Measurements from ENCODE around the gene MPZL2.

Gene MPZL2

DNA sequence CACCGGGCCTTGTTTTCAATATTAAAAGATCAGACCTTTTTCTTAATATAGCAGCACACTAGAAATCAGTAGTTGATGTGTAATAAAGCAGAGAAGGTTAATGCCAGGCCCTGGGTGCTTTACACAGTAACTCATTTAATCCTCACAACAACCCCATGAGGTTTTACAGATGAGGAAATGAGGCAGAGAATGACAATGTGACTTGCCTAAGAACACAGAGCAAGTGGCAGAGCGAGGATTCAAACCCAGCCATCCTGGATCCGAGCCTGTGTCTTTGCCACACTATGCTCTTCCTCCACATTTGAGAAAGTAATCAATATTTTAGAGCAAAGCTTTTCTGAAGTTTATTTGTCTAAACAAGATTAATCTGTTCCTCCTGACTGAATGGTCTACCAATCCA is 46.5 kb downstream of the MPZL2 start:
- no peak for DNase-seq

DNA sequence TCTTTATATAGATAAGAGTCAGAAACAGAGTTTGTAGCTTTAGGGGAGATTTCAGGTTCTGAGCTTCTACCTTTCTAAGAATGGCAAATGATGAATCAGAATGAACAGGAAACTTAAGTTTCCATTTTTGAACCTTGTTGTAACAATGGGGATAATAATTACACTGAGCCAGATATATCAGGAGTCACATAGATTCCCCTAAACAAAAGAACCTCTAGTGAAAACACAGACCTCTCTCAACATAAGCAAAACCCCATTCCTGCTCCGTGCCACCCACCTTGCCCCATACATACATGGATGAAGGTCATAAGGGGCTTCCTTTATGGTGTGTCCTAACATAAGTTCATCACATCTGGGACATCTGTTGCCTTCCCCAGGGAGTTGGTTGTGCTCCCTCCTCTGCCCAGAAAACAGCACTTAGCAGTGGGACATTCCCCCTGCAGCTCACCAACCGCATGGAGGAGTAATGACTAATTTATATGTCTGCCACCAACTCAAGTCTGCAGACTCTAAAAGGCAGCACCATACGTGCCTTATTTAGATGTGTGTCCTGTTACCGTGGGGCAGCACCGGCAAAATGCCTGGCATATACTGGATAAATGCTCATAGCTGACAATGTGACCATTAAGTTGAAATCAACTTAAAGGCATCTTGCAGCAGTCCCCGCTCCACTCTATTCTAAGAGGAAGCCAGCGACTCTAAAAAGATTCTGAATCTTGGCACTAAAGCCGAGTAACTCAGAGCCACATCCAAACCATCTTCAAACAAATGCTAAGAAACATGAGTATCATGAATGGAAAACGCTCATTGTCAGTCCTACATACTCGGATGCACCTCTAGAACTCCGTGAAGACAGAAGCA is 47.2 kb downstream of the MPZL2 start:
- no peak for DNase-seq

DNA sequence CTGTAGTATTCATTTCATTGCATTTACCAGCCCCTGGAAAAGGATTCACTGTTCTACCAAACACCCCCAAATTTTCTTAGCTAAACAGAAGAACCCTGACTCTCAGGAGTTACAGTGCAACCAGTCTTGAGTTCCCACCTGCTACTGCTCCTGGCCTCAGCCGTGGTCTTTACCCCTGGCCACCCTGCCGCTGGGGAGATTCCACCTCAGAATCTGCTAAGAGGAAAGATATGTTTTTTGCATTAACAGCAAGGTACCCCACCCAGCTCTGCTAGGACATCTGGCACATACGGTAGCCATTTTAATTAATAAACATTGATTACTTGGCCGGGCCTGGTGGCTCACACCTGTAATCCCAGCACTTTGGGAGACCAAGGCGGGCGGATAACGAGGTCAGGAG is 48.3 kb downstream of the MPZL2 start:
- DNase-seq = no peak

DNA sequence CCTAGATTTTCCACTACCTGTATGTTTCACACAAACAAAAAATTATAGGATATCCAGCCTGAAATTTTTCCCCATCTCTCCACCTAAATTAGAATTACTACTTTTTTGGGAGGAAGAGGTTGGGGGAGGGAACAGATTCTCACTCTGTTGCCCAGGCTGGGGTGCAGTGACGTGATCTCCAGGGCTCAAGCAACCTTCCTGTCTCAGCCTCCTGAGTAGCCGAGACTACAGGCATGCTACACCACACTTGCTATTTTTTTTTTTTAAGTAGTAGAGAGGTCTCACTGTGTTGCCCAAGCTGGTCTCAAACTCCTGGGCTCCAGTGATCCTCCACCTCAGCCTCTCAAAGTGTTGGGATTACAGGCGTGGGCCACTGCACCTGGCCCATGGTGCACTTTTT is 48.8 kb downstream of the MPZL2 start:
- no peak for DNase-seq

DNA sequence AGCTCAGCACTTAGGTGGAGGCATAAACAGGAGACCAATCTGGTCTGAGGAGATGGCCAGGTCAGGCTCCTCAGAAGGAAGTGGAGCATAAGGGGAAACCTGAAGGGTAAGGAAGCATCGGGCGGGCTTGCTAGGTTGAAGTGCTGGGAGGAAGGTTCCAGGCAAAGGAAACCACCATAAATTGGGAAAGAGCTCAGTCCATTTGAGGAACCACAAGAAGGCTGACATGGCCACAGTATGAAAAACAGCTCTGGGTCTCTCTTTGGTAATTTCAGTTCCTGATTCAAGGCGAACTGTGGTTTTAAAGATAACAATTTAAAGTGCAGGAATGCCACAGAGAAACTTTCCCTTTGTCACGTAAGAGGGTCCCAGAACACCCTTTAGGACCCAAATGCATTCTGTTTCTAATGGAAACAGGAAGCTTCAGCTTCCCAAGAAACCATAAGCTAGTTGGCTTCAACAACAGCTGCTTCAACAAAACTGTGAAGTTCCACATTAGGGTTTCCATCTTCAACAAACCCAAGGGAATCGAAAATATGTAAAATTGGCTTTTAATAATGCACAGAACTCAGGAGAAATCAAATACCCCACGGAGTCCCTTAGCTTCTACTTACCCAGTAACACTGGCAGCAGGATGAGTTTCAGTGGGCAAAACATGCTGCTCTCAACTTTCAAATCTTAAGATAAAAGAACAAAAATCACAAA is 49.7 kb downstream of the MPZL2 start:
- DNase-seq = no peak

DNA sequence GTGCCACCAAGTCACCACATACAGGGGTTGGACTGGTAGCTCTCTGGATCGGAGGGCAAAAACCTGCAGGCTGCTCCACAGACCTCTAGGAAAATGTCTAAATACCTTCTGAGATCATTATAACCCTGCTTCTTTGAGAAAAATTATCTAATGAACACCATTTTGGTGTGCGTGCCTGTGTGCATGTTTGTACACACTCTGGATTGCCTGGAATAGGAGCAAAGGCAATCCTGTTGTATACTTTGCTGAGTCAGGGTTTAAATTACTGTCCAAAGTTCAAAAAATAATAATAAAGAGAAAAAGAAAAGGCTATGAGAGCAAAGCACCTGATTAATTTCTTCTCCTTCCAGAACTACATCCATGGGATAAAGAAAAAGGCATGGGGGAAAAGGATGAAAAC is 50.3 kb downstream of the MPZL2 start:
- no peak for DNase-seq

DNA sequence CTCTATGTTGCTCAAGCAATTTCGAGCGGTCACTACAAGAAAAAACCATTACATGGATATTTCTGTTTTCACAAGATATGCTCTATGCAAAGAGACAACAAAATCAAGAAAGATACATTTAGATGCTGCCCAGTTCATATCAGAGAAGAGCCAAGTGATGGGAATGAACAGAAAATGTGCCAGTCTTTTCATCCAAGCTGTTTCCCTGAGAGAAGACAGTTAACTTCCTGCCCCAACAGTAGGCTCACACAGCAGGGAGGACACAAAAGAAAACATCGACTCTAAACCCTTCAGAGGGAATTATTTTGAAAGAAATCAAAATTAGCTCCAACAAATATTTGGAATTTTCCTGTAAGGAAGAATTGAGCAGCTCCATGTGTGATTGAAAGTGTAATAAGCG is 50.9 kb downstream of the MPZL2 start:
- DNase-seq = no peak

DNA sequence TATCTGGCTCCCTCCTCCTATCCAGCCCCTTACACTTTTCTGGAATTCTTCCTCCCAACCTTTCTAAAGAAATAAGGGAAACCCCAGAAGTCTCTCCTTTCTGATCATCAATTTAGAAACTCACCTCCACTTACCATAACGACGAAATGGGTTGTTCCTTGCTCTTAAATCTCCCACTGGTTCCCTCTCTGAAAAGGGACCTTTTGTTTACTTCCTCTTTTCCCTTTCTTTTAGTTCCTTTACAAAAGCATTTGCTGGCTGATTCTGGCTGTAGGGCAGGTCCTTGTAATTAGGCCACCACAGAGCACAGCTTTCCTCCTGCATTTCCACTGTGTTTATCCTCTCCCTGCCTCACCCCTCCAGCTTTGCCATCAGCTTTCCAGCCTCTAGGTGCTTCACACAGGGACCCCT is 51.3 kb downstream of the MPZL2 start:
- DNase-seq = no peak

DNA sequence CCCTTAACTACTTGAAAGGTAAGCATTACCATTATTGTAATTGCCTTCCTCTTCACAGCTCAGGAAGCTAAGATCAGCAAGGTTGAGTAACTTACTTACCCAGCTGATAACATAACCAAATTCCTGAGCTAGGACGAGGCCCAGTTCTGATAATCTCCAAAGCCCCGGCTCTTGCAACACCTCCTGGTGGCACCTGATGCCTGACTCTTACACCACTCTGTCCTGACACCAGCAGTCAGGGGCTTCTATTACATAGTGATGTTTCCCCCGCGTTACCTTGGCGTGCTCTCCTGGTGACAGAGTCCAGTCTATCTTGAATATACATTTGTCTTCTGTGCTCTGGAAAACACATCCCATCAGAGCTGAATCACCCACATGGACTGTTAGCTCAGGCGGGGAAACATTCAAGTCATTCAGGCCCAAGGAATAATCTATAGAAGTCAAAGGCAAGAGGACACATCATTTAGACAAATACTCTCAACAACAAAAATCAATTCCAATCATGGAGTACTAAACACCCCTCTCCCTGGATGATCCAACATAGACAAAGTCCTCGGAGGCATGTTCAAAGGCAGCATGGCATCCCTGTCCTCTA is 51.9 kb downstream of the MPZL2 start:
- DNase-seq = no peak

DNA sequence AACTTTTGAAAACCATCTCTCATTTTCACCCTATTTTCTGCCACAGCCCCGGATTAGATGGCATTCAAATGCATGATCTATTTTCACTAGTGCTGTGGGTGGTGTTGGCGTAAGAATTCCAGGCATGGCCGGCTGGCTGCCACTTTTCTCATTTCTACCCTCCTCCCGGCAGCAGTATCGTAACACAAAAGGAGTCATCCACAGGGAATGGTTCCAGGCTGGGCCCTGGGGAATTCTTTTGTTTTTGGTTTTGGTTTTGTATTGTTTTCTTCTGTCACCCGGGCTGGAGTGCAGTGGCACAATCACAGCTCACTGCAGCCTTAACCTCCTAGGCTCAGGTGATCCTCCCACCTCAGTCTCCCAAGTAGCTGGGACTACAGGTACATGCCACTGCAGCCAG is 53.1 kb downstream of the MPZL2 start:
- DNase-seq = no peak

DNA sequence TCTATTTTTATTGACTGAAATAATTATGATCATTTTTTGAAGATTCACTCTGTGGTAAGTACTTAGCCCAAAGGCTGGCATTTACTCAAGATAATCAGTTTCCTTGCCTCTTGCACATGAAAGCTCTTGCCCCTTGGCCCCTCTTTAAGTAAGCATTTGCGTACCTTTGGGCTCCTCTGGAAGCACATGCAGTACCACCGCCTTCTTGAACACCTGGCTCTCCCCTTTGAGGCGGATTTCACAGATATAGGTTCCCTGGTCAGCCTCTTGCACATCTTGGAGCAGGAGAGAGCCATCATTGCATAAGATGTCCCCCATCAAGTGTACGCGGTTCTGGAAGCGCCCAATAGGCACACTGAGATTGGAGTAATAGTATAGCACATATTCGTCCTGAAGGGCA is 53.8 kb downstream of the MPZL2 start:
- DNase-seq = no peak

DNA sequence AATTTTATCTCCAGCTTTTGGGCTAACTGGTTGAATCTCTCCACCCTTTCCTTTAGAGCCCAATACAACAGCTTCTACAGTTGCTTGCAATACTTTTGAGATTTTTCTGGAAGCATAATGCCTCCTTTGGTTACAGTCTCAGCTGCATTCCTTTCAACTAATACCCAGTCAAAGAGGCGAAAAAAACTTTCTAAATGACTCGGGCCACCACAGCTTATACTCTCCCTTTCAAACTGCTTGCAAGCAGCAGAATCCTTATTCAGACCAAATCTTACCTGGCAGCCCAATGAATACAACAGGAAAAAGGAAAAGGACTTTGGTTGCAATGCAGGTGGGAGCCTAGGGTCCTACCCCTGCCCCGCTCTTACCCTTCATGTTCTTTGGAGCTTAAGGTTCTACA is 55.1 kb downstream of the MPZL2 start:
- no peak for DNase-seq

DNA sequence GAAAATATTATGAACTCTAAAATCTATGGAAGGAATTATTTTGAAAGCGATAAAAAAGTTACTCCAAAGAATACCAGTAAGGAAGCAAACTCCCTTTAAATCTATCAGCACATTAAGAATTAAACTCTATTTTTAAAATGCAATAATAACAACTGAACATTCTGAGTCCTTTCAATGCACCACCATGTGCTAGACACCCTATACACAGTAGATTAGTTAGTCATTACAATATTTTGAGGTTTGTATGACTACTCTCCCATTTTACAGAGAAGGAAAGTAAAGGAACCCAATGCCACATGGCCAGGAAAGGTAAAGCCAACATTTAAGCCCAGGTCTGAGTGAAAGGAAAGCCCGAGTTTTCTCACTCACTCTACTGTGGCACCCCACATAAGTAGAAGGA is 57.0 kb downstream of the MPZL2 start:
- DNase-seq = no peak

DNA sequence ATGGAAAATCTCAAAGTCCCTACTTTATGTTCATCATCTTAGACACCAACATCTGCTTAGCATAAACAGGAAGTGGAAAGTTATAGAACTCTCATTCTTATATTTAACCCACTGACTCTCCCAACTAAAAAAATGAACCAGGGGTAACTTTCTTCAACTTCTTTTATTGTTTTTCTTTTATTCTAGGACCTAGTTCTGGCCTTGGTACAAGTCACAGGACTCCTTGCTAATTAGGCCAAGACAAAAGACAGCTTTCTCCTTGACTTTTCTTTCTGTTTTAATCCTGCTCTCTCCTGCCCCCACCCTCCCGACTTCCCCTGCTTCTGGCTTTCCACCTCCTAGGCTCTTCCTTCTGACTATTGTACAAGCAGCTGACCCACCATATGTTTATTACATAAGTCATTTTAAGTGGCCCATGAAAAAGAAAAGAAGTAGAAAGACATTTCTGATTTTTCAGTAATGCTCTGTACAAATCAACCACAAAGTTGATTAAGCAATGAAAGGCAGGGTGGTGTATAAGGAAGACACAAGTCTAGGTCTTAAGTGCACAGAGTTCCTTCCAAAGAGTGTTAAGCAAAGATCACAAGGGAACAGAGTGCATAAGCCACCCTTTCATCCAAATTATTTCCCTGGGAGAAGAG is 57.6 kb downstream of the MPZL2 start:
- no peak for DNase-seq

DNA sequence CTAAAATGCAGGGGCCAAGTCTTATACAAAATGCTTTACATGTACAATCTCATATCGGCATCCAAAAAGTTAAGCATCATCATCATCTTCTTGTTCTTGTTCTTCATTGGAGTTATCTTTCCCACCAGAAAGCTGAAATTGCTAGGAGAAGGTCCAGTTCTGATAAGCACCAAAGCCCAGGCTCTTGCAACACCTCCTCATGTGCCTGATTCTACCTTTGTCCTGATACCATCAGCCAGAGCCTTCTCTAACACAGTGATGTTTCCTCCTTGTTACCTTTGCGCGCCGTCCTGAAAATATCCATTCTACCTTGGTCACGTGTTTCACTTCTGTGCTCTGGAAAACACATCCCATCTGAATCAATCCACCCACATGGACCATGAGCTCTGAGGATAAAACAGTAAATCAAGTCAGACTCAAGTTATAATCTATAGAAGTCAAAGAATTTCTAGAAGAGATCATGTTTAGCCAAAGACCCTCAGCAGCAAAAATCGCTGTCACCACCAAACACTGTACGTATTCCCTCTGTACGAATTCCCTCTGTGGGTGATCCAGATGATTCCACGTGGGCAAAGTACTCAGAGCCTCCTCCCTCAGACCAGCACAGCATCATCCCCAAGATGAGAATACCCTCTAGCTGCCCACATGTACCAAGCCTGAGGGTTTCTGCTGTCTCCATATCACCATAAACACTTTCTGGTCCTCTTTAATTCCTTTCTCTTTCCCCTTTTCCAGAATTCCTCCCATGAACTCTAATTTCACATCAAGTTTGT is 58.3 kb downstream of the MPZL2 start:
- DNase-seq = no peak

All from SW 1271 (cell line).